Endothelial cell of umbilical vein (primary cell): ENCODE data around the gene GCNT1. TPM values are rescaled to one million over a fixed set of nuclear protein-coding genes. Genes with fewer than 3 reads are reported as not detected.

Experiments used
- BruUV-seq: library from RNA; stranded (reverse); fragments of 400-500 nt; replicated peaks from 2 replicates; lab custom pipeline; 2021; lab: Mats Ljungman, UMichigan
- CTCF ChIA-PET: fragments of 300-600, 350-600 bp; sonication (Branson Sonifier 250); formaldehyde crosslinking; loops from one replicate; lab custom pipeline; 2021; ENCODE audit warnings: antibody characterized with exemption, inconsistent platforms; lab: Charles Lee
- POLR2A ChIA-PET: fragments of 300-600, 350-600 bp; sonication (Branson Sonifier 250); formaldehyde crosslinking; loops from one replicate; lab custom pipeline; 2021; ENCODE audit warnings: antibody characterized with exemption, inconsistent platforms; lab: Charles Lee
- DNase-seq: peaks from one replicate; pipeline ENCODE4 v3.0.0-alpha.2; 2011; ENCODE audit warnings: low read depth, low spot score
- FAIRE-seq: peaks from 2 replicates; lab custom pipeline; 2011; peaks lifted over from hg19 to GRCh38; lab: Jason Lieb, UNC
- H2AFZ ChIP-seq: 2 replicates; pipeline ENCODE4 v1.6.0; 2012; ENCODE audit warnings: low read depth, low read length, control low read depth, inconsistent platforms
- H3K27ac ChIP-seq: 2 replicates; pipeline ENCODE4 v1.5.1; 2011; ENCODE audit warnings: low read depth, mild to moderate bottlenecking, control low read depth, low read length, moderate library complexity; ENCODE audit not compliant: insufficient read depth
- H3K27me3 ChIP-seq, 2 experiments: 2 replicates each; pipeline versions ENCODE4 v1.6.0 to v1.6.1; 2011; ENCODE audit warnings: low read length in 2 of 2, mixed read lengths in 1 of 2; ENCODE audit not compliant: control insufficient read depth in 2 of 2, insufficient read depth in 2 of 2
- H3K36me3 ChIP-seq, 2 experiments: 2 replicates in 1 of 2; 3 replicates in 1 of 2; pipeline ENCODE4 v1.5.1; 2011; ENCODE audit warnings: low read length in 2 of 2, mild to moderate bottlenecking in 1 of 2, moderate library complexity in 1 of 2; ENCODE audit not compliant: control insufficient read depth in 2 of 2, insufficient read depth in 2 of 2; ENCODE audit errors: extremely low read depth in 1 of 2
- H3K4me1 ChIP-seq: 3 replicates; pipeline ENCODE4 v1.5.1; 2011; ENCODE audit warnings: mild to moderate bottlenecking, low read length; ENCODE audit not compliant: control insufficient read depth, insufficient read depth; ENCODE audit errors: extremely low read depth
- H3K4me2 ChIP-seq: 2 replicates; pipeline ENCODE4 v1.6.1; 2011; ENCODE audit warnings: low read length, control low read depth, mixed read lengths; ENCODE audit not compliant: insufficient read depth
- H3K4me3 ChIP-seq, 3 experiments: fragments of 200-600 bp in 1 of 3; sonication (generic), shearing (Covaris generic) in 1 of 3; replicated peaks in 1 of 3; 2 replicates each; pipeline ENCODE4 v1.5.1; 2011 to 2016; ENCODE audit warnings: control low read depth in 3 of 3, low read length in 3 of 3, mild to moderate bottlenecking in 2 of 3, inconsistent platforms in 1 of 3, low read depth in 1 of 3, moderate library complexity in 1 of 3; ENCODE audit not compliant: insufficient read depth in 1 of 3
- H3K79me2 ChIP-seq: 2 replicates; pipeline ENCODE4 v1.6.0; 2012; ENCODE audit warnings: low read length, inconsistent platforms; ENCODE audit not compliant: control insufficient read depth, insufficient read depth
- H3K9ac ChIP-seq: replicated peaks from 2 replicates; pipeline ENCODE3; 2011; ENCODE audit warnings: low read length, control low read depth; ENCODE audit not compliant: insufficient read depth; ENCODE audit errors: extremely low read depth
- H3K9me1 ChIP-seq: replicated peaks from 3 replicates; pipeline ENCODE4 v1.6.0; 2011; ENCODE audit warnings: mild to moderate bottlenecking, low read length; ENCODE audit not compliant: control insufficient read depth, insufficient read depth; ENCODE audit errors: extremely low read depth
- H3K9me3 ChIP-seq: replicated peaks from 2 replicates; pipeline ENCODE4 v1.5.1; 2012; ENCODE audit warnings: low read length, inconsistent platforms; ENCODE audit not compliant: control insufficient read depth, insufficient read depth
- H4K20me1 ChIP-seq: replicated peaks from 2 replicates; pipeline ENCODE3; 2011; ENCODE audit warnings: mild to moderate bottlenecking, low read length; ENCODE audit not compliant: control insufficient read depth, insufficient read depth; ENCODE audit errors: extremely low read depth
- CTCF ChIP-seq, 2 donors: IDR thresholded peaks; 1 replicate in 1 of 2; 2 replicates in 1 of 2; pipeline ENCODE4 v1.5.1; 2011; ENCODE audit warnings: low read length in 2 of 2, mild to moderate bottlenecking in 2 of 2, moderate library complexity in 2 of 2, control low read depth in 1 of 2, inconsistent platforms in 1 of 2, low read depth in 1 of 2; ENCODE audit not compliant: insufficient read depth in 1 of 2; ENCODE audit errors: extremely low read depth in 1 of 2
- EZH2 ChIP-seq: IDR thresholded peaks from 2 replicates; pipeline ENCODE4 v1.6.1; 2012; ENCODE audit warnings: borderline replicate concordance, low read depth, mild to moderate bottlenecking, moderate library complexity, low read length, inconsistent platforms; ENCODE audit not compliant: severe bottlenecking
- FOS ChIP-seq: IDR thresholded peaks from 2 replicates; pipeline ENCODE4 v1.6.1; 2011; ENCODE audit warnings: mild to moderate bottlenecking, low read length, moderate library complexity, borderline replicate concordance; ENCODE audit not compliant: insufficient read depth
- GATA2 ChIP-seq: IDR thresholded peaks from 2 replicates; pipeline ENCODE4 v1.7.0; 2011; ENCODE audit warnings: low read depth, mild to moderate bottlenecking, moderate library complexity, mixed read lengths, low read length; ENCODE audit not compliant: insufficient read length, insufficient read depth
- JUN ChIP-seq: IDR thresholded peaks from 2 replicates; pipeline ENCODE4 v1.6.1; 2011; ENCODE audit warnings: borderline replicate concordance, low read depth; ENCODE audit not compliant: insufficient read length, insufficient read depth
- MAX ChIP-seq: IDR thresholded peaks from 2 replicates; pipeline ENCODE4 v1.6.1; 2011; ENCODE audit not compliant: insufficient read depth, insufficient read length
- MYC ChIP-seq: IDR thresholded peaks from one replicate; pipeline ENCODE4 v1.6.1; 2011; ENCODE audit warnings: mild to moderate bottlenecking, low read depth, low read length
- POLR2A ChIP-seq: IDR thresholded peaks from 2 replicates; pipeline ENCODE4 v1.6.1; 2012; ENCODE audit warnings: low read depth, mild to moderate bottlenecking, control low read depth, low read length
- POLR2AphosphoS5 ChIP-seq: IDR thresholded peaks from 2 replicates; pipeline ENCODE4 v1.6.1; 2012; ENCODE audit warnings: low read depth, mild to moderate bottlenecking, control low read depth, low read length, moderate library complexity; ENCODE audit not compliant: insufficient read depth
- dilution Hi-C: fragments of 300-500 bp; cut with MboI; formaldehyde crosslinking; loops from one replicate; pipeline ENCODE4 v1.15.0; 2019; ENCODE audit warnings: low sequenced_read_pairs; ENCODE audit not compliant: extremely low pct_ligation_motif_present
- intact Hi-C: fragments of 100-400 bp; cut with micrococcal nuclease; formaldehyde crosslinking; loops from one replicate; pipeline ENCODE4 v1.10.0; 2022
- polyA plus RNA-seq, 4 experiments: library from polyadenylated mRNA; depleted of rRNA in 3 of 4; stranded (reverse) in 3 of 4; unstranded in 1 of 4; fragments of >200 nt; gene quantifications; 2 replicates each; pipeline versions ENCODE4 v1.2.1 to v1.2.3, GENCODE V29; 2011 to 2012; ENCODE audit warnings: missing spikeins in 1 of 4
- total RNA-seq: library from RNA; stranded (reverse); gene quantifications from 2 replicates; pipeline ENCODE4 v1.2.3, GENCODE V29; 2021

Gene GCNT1
- total and polyA plus RNA-seq, 2 donors (not counting 3 experiments of a cell fraction or from before 2014, with no cell fraction given): 18.1 to 30.9 TPM

GRCh38 chr9:76528642-76529190 is 69.7 kb downstream of the GCNT1 start:
- Histone ChIP-seq H3K9ac (no peak overlapping the region), H3K27me3 (no peaks in the 10 kb centered on the region), H3K27ac (no peak overlapping the region), H3K4me2 (no peak overlapping the region), H3K36me3 (no peaks in the 10 kb centered on the region), H2AFZ (no peak overlapping the region), H3K4me3 (no peak overlapping the region), H4K20me1 (no peaks in the 10 kb centered on the region), H3K4me1 (no peaks in the 10 kb centered on the region), H3K9me3 (no peaks in the 10 kb centered on the region), H3K79me2 (no peaks in the 10 kb centered on the region), H3K9me1 (no peaks in the 10 kb centered on the region)
- DNase-seq (no peak), FAIRE-seq (no peak)
- POLR2A ChIA-PET: no interaction called here
- TF ChIP-seq POLR2A (no peak), POLR2AphosphoS5 (no peak), EZH2 (no peak), FOS (no peak), MAX (no peak)
- intact Hi-C loops (no loop called here), dilution Hi-C loops (no loop called here)
- no TSS peak for BruUV-seq
- CTCF ChIA-PET: no interaction called here

GRCh38 chr9:76529653-76530052 is 70.7 kb downstream of the GCNT1 start:
- CTCF ChIA-PET: no interaction called here
- TF ChIP-seq EZH2 (no peak), POLR2AphosphoS5 (no peak), MYC (no peak), FOS (no peak), JUN (no peak), CTCF (IDR thresholded peaks at IDR 0.05; ENCODE audit: extremely low read depth in 1 of 2, insufficient read depth in 1 of 2, low read depth in 1 of 2, low read length in 2 of 2) (no peak), GATA2 (no peak), POLR2A (no peak), MAX (no peak)

More at GRCh38 chr9:76529653-76530052, 70.7 kb downstream of the GCNT1 start:
- POLR2A ChIA-PET: no interaction called here
- no peak overlapping the region for H3K4me3 ChIP-seq
- no peaks in the 10 kb centered on the region for H3K27me3 ChIP-seq
- no peak overlapping the region for H2AFZ ChIP-seq
- H3K9me3 ChIP-seq: no peaks in the 10 kb centered on the region
- no peaks in the 10 kb centered on the region for H3K9me1 ChIP-seq
- DNase-seq (no peak), FAIRE-seq (no peak)
- no peaks in the 10 kb centered on the region for H3K79me2 ChIP-seq
- no peaks in the 10 kb centered on the region for H3K4me1 ChIP-seq
- no peak overlapping the region for H3K4me2 ChIP-seq
- dilution Hi-C loops: no loop called here
- intact Hi-C loops: no loop called here
- H4K20me1 ChIP-seq: no peaks in the 10 kb centered on the region
- H3K9ac ChIP-seq: no peak overlapping the region
- H3K27ac ChIP-seq: no peak overlapping the region
- H3K36me3 ChIP-seq: no peaks in the 10 kb centered on the region
- BruUV-seq: no TSS peak
